K562 (cell line): ENCODE data around the gene LRRC26. TPM values are rescaled to one million over a fixed set of nuclear protein-coding genes. Genes with fewer than 3 reads are reported as not detected.

Experiments
- DNMT1 ChIP-seq: fragments of 450-650 bp; IDR thresholded peaks from 2 replicates; pipeline ENCODE4 v1.6.1; 2016; ENCODE audit warnings: antibody characterized with exemption, mild to moderate bottlenecking
- EP400 ChIP-seq: fragments of 450-650 bp; IDR thresholded peaks from 2 replicates; pipeline ENCODE4 v1.6.1; 2017; ENCODE audit warnings: antibody characterized with exemption, mild to moderate bottlenecking, moderate library complexity
- ESRRA ChIP-seq: fragments of 450-650 bp; IDR thresholded peaks from 2 replicates; pipeline ENCODE4 v1.6.1; 2014; ENCODE audit warnings: low read depth, mild to moderate bottlenecking, moderate library complexity, borderline replicate concordance
- HDAC8 ChIP-seq: fragments of 450-650 bp; IDR thresholded peaks from 2 replicates; pipeline ENCODE4 v1.6.1; 2016; ENCODE audit warnings: mild to moderate bottlenecking, missing genetic modification characterization, moderate library complexity, missing compliant biosample characterization
- HNRNPLL ChIP-seq: fragments of 200-400 bp; formaldehyde crosslinking; IDR thresholded peaks from 2 replicates; pipeline ENCODE4 v1.6.1; 2017; ENCODE audit warnings: low read length, low read depth, mild to moderate bottlenecking; ENCODE audit not compliant: poor library complexity, severe bottlenecking
- KDM5B ChIP-seq: fragments of 200-600 bp; sonication (generic); IDR thresholded peaks from 2 replicates; pipeline ENCODE4 v1.6.1; 2012; ENCODE audit warnings: low read depth, mild to moderate bottlenecking, moderate library complexity, low read length, control low read depth, inconsistent platforms; ENCODE audit not compliant: insufficient replicate concordance
- RFX1 ChIP-seq: fragments of 450-650 bp; IDR thresholded peaks from 2 replicates; pipeline ENCODE4 v1.6.1; 2016; ENCODE audit warnings: mild to moderate bottlenecking, moderate library complexity
- USF2 ChIP-seq: sonication (generic); formaldehyde crosslinking; IDR thresholded peaks from 2 replicates; pipeline ENCODE4 v1.5.0; 2020; ENCODE audit warnings: missing genetic modification reagents
- ZBTB33 ChIP-seq: sonication (generic); formaldehyde crosslinking; IDR thresholded peaks from 2 replicates; pipeline ENCODE4 v1.8.1; 2023; ENCODE audit warnings: mild to moderate bottlenecking, missing genetic modification reagents
- ZC3H4 ChIP-seq: sonication (generic); formaldehyde crosslinking; IDR thresholded peaks from 2 replicates; pipeline ENCODE4 v1.9.0; 2021; ENCODE audit warnings: missing genetic modification reagents, borderline replicate concordance
- ZNF146 ChIP-seq: IDR thresholded peaks from one replicate; pipeline ENCODE4 v1.6.1; 2018; ENCODE audit warnings: missing compliant biosample characterization; ENCODE audit not compliant: unreplicated experiment
- ZNF277 ChIP-seq: fragments of 250-450 bp; sonication (Bioruptor Pico); IDR thresholded peaks from 2 replicates; pipeline ENCODE4 v1.8.0; 2022; ENCODE audit warnings: inconsistent platforms, mild to moderate bottlenecking, moderate library complexity, borderline replicate concordance
- polyA plus RNA-seq, 8 experiments: library from polyadenylated mRNA; depleted of rRNA in 4 of 8; stranded (reverse) in 5 of 8; unstranded in 3 of 8; fragments of >200 nt; fragmentation: Nextera tagmentation in 2 of 8; fragmentation: Illumina TruSeq in 1 of 8; extraction: Ambion mirVana in 2 of 8; extraction: Trizol in 1 of 8; gene quantifications; 2 replicates each; pipeline versions ENCODE4 v1.2.1 to v1.2.3, GENCODE V29; 2011 to 2014; ENCODE audit warnings: inconsistent platforms in 1 of 8, missing spikeins in 1 of 8
- total RNA-seq, 7 experiments: library from RNA; depleted of rRNA in 6 of 7; stranded (reverse); fragments of >200 nt in 6 of 7; fragmentation: Illumina TruSeq in 2 of 7; extraction: Trizol in 2 of 7; gene quantifications; 2 replicates each; pipeline versions ENCODE4 v1.2.1 to v1.2.3, GENCODE V29; 2011 to 2021; ENCODE audit warnings: low replicate concordance in 1 of 7
- TF ChIP-seq, protein P1 (sequence below): fragments of 450-650 bp; IDR thresholded peaks from 2 replicates; pipeline ENCODE4 v1.6.1; 2018; ENCODE audit warnings: mild to moderate bottlenecking, low read depth; ENCODE audit not compliant: partially characterized antibody
- TF ChIP-seq, protein P2 (sequence below): fragments of 450-650 bp; IDR thresholded peaks from 2 replicates; pipeline ENCODE4 v1.6.1; 2016
- TF ChIP-seq, protein P3 (sequence below): fragments of 250-450 bp; sonication (Bioruptor Pico); IDR thresholded peaks from 2 replicates; pipeline ENCODE4 v1.5.0; 2020; ENCODE audit warnings: mild to moderate bottlenecking, borderline replicate concordance

Gene LRRC26
- total and polyA plus RNA-seq, 9 of the 15 experiments (the other 6 are each of a cell fraction or from before 2014, with no cell fraction given) = not detected

GRCh38 chr9:137162505-137163364, 7.1 kb downstream of the LRRC26 start (continued):
- TF ChIP-seq ZNF277 = no peak
- no peak for TF ChIP-seq HDAC8
- no peak for TF ChIP-seq RFX1
- no peak for TF ChIP-seq DNMT1
- TF ChIP-seq, protein P1, sequence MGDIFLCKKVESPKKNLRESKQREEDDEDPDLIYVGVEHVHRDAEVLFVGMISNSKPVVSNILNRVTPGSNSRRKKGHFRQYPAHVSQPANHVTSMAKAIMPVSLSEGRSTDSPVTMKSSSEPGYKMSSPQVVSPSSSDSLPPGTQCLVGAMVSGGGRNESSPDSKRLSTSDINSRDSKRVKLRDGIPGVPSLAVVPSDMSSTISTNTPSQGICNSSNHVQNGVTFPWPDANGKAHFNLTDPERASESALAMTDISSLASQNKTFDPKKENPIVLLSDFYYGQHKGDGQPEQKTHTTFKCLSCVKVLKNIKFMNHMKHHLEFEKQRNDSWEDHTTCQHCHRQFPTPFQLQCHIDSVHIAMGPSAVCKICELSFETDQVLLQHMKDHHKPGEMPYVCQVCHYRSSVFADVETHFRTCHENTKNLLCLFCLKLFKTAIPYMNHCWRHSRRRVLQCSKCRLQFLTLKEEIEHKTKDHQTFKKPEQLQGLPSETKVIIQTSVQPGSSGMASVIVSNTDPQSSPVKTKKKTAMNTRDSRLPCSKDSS = no peak
- no peak for TF ChIP-seq USF2 (CRISPR knock-in tag)
- peak; percentile 54; the same call in 1 of the 2 replicates for TF ChIP-seq ZBTB33 (CRISPR knock-in tag)
- TF ChIP-seq, protein P2, sequence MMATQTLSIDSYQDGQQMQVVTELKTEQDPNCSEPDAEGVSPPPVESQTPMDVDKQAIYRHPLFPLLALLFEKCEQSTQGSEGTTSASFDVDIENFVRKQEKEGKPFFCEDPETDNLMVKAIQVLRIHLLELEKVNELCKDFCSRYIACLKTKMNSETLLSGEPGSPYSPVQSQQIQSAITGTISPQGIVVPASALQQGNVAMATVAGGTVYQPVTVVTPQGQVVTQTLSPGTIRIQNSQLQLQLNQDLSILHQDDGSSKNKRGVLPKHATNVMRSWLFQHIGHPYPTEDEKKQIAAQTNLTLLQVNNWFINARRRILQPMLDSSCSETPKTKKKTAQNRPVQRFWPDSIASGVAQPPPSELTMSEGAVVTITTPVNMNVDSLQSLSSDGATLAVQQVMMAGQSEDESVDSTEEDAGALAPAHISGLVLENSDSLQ = no peak
- no peak for TF ChIP-seq KDM5B
- TF ChIP-seq HNRNPLL = no peak
- TF ChIP-seq EP400 = no peak
- TF ChIP-seq ZC3H4 = no peak
- no peak for TF ChIP-seq ESRRA
- TF ChIP-seq ZNF146 = no peak
- TF ChIP-seq, protein P3, sequence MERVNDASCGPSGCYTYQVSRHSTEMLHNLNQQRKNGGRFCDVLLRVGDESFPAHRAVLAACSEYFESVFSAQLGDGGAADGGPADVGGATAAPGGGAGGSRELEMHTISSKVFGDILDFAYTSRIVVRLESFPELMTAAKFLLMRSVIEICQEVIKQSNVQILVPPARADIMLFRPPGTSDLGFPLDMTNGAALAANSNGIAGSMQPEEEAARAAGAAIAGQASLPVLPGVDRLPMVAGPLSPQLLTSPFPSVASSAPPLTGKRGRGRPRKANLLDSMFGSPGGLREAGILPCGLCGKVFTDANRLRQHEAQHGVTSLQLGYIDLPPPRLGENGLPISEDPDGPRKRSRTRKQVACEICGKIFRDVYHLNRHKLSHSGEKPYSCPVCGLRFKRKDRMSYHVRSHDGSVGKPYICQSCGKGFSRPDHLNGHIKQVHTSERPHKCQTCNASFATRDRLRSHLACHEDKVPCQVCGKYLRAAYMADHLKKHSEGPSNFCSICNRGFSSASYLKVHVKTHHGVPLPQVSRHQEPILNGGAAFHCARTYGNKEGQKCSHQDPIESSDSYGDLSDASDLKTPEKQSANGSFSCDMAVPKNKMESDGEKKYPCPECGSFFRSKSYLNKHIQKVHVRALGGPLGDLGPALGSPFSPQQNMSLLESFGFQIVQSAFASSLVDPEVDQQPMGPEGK (CRISPR knock-in tag) = no peak
